Measurements from ENCODE around the gene LARP4B.
"Not testable (repeated sequence)": the region's sequence is repeated elsewhere in the genome, so short reads cannot be mapped to it uniquely, and the experiment has no call there.

The LARP4B gene

GRCh38 chr10:955820-956217, 24.3 kb upstream of the LARP4B start:
- DNase-seq = no peak

GRCh38 chr10:955127-955819, 23.8 kb upstream of the LARP4B start:
- DNase-seq = peak; percentile 9

- no peak for DNase-seq
Measured at GRCh38 chr10:954396-954795, 22.9 kb upstream of the LARP4B start.

GRCh38 chr10:953836-954235, 22.3 kb upstream of the LARP4B start:
- DNase-seq = no peak

GRCh38 chr10:949446-949845, 17.9 kb upstream of the LARP4B start:
- no peak for DNase-seq

- no peak for DNase-seq
Measured at GRCh38 chr10:948347-948746, 16.8 kb upstream of the LARP4B start.

- DNase-seq = no peak
Measured at GRCh38 chr10:947881-948280, 16.4 kb upstream of the LARP4B start.

- no peak for DNase-seq
Measured at GRCh38 chr10:947051-947450, 15.5 kb upstream of the LARP4B start.

GRCh38 chr10:945778-946177, 14.3 kb upstream of the LARP4B start:
- no peak for DNase-seq

- no peak for DNase-seq
Measured at GRCh38 chr10:944034-944831, 12.7 kb upstream of the LARP4B start.

- no peak for DNase-seq
Measured at GRCh38 chr10:943334-944033, 12.0 kb upstream of the LARP4B start.

- no peak for DNase-seq
Measured at GRCh38 chr10:938941-939678, 7.6 kb upstream of the LARP4B start.

- DNase-seq = no peak
Measured at GRCh38 chr10:934746-935406, 3.4 kb upstream of the LARP4B start.

- DNase-seq = not testable (repeated sequence)
Measured at GRCh38 chr10:934165-934564, 2.7 kb upstream of the LARP4B start.

- no peak for DNase-seq
Measured at GRCh38 chr10:932589-932988, 1.1 kb upstream of the LARP4B start.

GRCh38 chr10:930625-931325, 730 bp downstream of the LARP4B start:
- DNase-seq = no peak

- no peak for DNase-seq
Measured at GRCh38 chr10:929960-930624, 1.4 kb downstream of the LARP4B start.

GRCh38 chr10:927131-927530, 4.4 kb downstream of the LARP4B start:
- no peak for DNase-seq

- DNase-seq = no peak
Measured at GRCh38 chr10:926075-926698, 5.3 kb downstream of the LARP4B start.

- no peak for DNase-seq
Measured at GRCh38 chr10:924524-924859, 7.0 kb downstream of the LARP4B start.
